A673 (cell line): Measurements from ENCODE around the gene LONP2. TPM values are rescaled to one million over a fixed set of nuclear protein-coding genes. Genes with fewer than 3 reads are reported as not detected.

ENCODE experiments used
- BruUV-seq: library from RNA; stranded (reverse); fragments of 400-500 nt; replicated peaks from 2 replicates; lab custom pipeline; 2021; lab: Mats Ljungman, UMichigan
- CTCF ChIA-PET: fragments of 300-600 bp; sonication (Branson Sonifier 250); formaldehyde crosslinking; loops from one replicate; lab custom pipeline; 2022; ENCODE audit warnings: antibody characterized with exemption; lab: Charles Lee
- POLR2A ChIA-PET: fragments of 300-600 bp; sonication (Branson Sonifier 250); formaldehyde crosslinking; loops from one replicate; lab custom pipeline; 2022; ENCODE audit warnings: antibody characterized with exemption; ENCODE audit not compliant: low non-redundant PET; lab: Charles Lee
- DNase-seq: peaks from one replicate; pipeline ENCODE4 v3.0.0-alpha.2; 2015; ENCODE audit warnings: low spot score
- H3K27ac ChIP-seq: fragments of 200-600 bp; sonication (generic); 2 replicates; pipeline ENCODE4 v1.5.1; 2016; ENCODE audit warnings: mixed run types, low read depth, mild to moderate bottlenecking, mixed read lengths, antibody characterized with exemption, low read length; ENCODE audit not compliant: poor library complexity, severe bottlenecking
- H3K27me3 ChIP-seq: fragments of 200-600 bp; sonication (generic); replicated peaks from 2 replicates; pipeline ENCODE4 v1.6.1; 2017; ENCODE audit warnings: mixed run types, low read depth, mild to moderate bottlenecking, mixed read lengths, antibody characterized with exemption, low read length; ENCODE audit not compliant: insufficient read depth, poor library complexity
- H3K36me3 ChIP-seq: fragments of 200-600 bp; sonication (generic); 2 replicates; pipeline ENCODE4 v1.6.1; 2016; ENCODE audit warnings: mixed run types, mild to moderate bottlenecking, mixed read lengths, antibody characterized with exemption, low read length; ENCODE audit not compliant: insufficient read depth, poor library complexity, severe bottlenecking
- H3K4me1 ChIP-seq: fragments of 200-600 bp; sonication (generic); 2 replicates; pipeline ENCODE4 v1.6.1; 2017; ENCODE audit warnings: mixed run types, mild to moderate bottlenecking, mixed read lengths, antibody characterized with exemption, low read length; ENCODE audit not compliant: insufficient read depth, poor library complexity, severe bottlenecking
- H3K4me3 ChIP-seq: fragments of 200-600 bp; sonication (generic); 2 replicates; pipeline ENCODE4 v1.5.1; 2016; ENCODE audit warnings: low read depth, mixed run types, mild to moderate bottlenecking, mixed read lengths, low read length; ENCODE audit not compliant: poor library complexity, severe bottlenecking
- H3K9me3 ChIP-seq: fragments of 200-600 bp; sonication (generic); 2 replicates; pipeline ENCODE4 v1.6.1; 2016; ENCODE audit warnings: mixed run types, low read depth, mild to moderate bottlenecking, mixed read lengths, antibody characterized with exemption, low read length; ENCODE audit not compliant: poor library complexity, severe bottlenecking
- EZH2 ChIP-seq: fragments of 200-600 bp; sonication (generic); IDR thresholded peaks from 2 replicates; pipeline ENCODE4 v1.6.1; 2017; ENCODE audit warnings: borderline replicate concordance, low read depth, mild to moderate bottlenecking, mixed read lengths, antibody characterized with exemption, low read length; ENCODE audit not compliant: poor library complexity, severe bottlenecking
- intact Hi-C: fragments of 100-400 bp; cut with micrococcal nuclease; formaldehyde crosslinking; loops from one replicate; pipeline ENCODE4 v1.10.0; 2022; ENCODE audit not compliant: unreplicated experiment
- total RNA-seq: library from RNA; stranded (reverse); gene quantifications from 2 replicates; pipeline ENCODE4 v1.2.3, GENCODE V29; 2021
- TF ChIP-seq, protein P1 (sequence below): fragments of 300-800, 200-600 bp; sonication (generic); conservative IDR thresholded peaks from 2 replicates; pipeline ENCODE4 v1.5.1; 2017; ENCODE audit warnings: low read depth, mild to moderate bottlenecking, antibody characterized with exemption, low read length, moderate library complexity, mixed read lengths

LONP2 gene
- total RNA-seq, 1 experiment from 2014 or later, result 48.8 TPM

DNA sequence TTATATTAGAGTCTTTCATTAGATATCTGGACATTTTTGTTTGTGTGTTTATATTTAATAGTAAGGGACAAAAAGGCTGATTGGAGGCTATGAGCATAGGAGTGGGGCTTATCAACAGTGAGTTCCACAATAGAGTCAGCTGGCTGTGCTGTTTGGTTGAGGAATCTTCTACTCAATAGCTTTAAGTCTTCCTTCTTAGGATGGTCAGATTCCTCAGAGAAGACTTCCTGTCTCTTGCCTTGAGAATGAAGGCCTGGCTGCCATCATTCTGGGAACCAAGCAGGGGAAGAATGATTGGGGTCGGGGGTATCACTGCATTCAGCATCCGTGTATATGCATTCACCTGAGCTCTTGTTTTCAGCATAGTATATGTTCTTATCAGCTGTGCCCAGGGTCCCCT, 35.1 kb downstream of the LONP2 start:
- intact Hi-C loops, result no loop called here
- H3K36me3 ChIP-seq, result peaks cover 4% of the 10 kb centered on the region
- H3K4me3 ChIP-seq, result no peak overlapping the region
- H3K9me3 ChIP-seq, result no peaks in the 10 kb centered on the region
- DNase-seq, result no peak
- TF ChIP-seq, protein P1, sequence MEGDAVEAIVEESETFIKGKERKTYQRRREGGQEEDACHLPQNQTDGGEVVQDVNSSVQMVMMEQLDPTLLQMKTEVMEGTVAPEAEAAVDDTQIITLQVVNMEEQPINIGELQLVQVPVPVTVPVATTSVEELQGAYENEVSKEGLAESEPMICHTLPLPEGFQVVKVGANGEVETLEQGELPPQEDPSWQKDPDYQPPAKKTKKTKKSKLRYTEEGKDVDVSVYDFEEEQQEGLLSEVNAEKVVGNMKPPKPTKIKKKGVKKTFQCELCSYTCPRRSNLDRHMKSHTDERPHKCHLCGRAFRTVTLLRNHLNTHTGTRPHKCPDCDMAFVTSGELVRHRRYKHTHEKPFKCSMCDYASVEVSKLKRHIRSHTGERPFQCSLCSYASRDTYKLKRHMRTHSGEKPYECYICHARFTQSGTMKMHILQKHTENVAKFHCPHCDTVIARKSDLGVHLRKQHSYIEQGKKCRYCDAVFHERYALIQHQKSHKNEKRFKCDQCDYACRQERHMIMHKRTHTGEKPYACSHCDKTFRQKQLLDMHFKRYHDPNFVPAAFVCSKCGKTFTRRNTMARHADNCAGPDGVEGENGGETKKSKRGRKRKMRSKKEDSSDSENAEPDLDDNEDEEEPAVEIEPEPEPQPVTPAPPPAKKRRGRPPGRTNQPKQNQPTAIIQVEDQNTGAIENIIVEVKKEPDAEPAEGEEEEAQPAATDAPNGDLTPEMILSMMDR, result no peak
- no peak for TF ChIP-seq EZH2
- peaks cover 9% of the 10 kb centered on the region for H3K4me1 ChIP-seq
- no peak overlapping the region for H3K27ac ChIP-seq
- no TSS peak for BruUV-seq
- ChIA-PET CTCF (no interaction called here), POLR2A (no interaction called here)
- H3K27me3 ChIP-seq, result no peaks in the 10 kb centered on the region

DNA sequence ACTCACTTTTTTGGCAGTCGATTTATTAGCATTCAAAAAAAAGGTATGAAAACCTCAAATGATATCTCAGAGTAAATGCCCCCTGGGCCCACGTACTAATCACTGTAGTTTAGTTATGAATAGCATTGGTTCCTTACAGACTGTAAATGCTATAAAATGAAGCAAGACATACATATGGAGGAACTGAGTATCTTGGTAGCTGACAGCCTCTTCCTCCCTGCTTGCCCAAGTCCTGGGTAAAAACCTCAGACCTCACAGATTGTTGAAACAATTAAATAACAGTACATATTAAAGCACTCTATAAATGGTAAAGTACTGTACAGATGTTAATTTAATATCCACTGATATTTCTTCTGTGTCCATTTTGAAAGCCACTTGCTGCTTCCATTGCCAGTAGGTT, 36.4 kb downstream of the LONP2 start:
- CTCF ChIA-PET, result no interaction called here
- H3K4me3 ChIP-seq, result no peak overlapping the region
- BruUV-seq, result no TSS peak
- no peaks in the 10 kb centered on the region for H3K9me3 ChIP-seq
- peaks cover 4% of the 10 kb centered on the region for H3K36me3 ChIP-seq
- no peak overlapping the region for H3K27ac ChIP-seq
- DNase-seq, result no peak
- TF ChIP-seq EZH2, result no peak
- TF ChIP-seq, protein P1, result no peak
- H3K27me3 ChIP-seq, result no peaks in the 10 kb centered on the region
- peaks cover 9% of the 10 kb centered on the region for H3K4me1 ChIP-seq
- POLR2A ChIA-PET, result no interaction called here
- intact Hi-C loops, result no loop called here

DNA sequence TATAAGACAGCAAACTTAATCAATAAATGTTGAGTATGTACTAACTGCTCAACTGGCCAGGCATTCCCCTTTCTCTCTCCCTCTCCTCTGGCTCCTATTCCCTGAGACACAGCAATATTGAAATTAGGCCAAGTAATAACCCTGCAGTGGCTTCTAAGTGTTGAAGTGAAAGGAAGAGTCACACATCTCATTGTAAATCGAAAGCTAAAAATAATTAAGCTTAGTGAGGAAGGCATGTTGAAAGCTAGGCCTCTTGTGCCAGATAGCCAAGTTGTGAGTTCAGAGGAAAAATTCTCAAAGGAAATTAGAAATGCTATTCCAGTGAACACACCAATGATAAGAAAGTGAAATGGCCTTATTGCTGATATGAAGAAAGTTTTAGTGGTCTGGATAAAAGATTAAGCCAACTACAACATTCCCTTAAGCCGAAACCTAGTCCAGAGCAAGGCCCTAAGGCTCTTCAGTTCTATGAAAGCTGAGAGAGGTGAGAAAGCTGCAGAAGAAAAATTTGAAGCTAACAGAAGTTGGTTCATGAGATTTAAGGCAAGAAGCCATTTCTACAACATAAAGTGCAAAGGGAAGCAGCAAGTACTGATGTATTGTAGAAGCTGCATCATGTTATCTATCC, 38.6 kb downstream of the LONP2 start:
- ChIA-PET CTCF (no interaction called here), POLR2A (no interaction called here)
- intact Hi-C loops, result no loop called here
- Histone ChIP-seq H3K9me3 (peaks cover 9% of the 10 kb centered on the region), H3K27ac (no peak overlapping the region), H3K27me3 (no peaks in the 10 kb centered on the region), H3K36me3 (peaks cover 21% of the 10 kb centered on the region), H3K4me1 (peaks cover 8% of the 10 kb centered on the region), H3K4me3 (no peak overlapping the region)
- TF ChIP-seq, protein P1, result no peak
- TF ChIP-seq EZH2, result no peak
- BruUV-seq, result no TSS peak
- no peak for DNase-seq
